Body of pancreas (tissue), 4 donors: ENCODE measurements around the gene PROCR. TPM values are rescaled to one million over a fixed set of nuclear protein-coding genes. Genes with fewer than 3 reads are reported as not detected.

Experiments
- ATAC-seq: fragments of 150-250 bp; one replicate; pipeline ENCODE4 v1.9.1; 2016
- DNase-seq, 4 donors: peaks; one replicate each; pipeline ENCODE4 v3.0.0-alpha.2; 2019
- H3K27ac ChIP-seq, 4 donors: fragments of 200-600 bp; sonication (generic); 1 replicate in 3 of 4; 2 replicates in 1 of 4; pipeline versions ENCODE4 v1.5.1 to v1.6.1; 2016 to 2019; ENCODE audit warnings: mild to moderate bottlenecking in 1 of 4, mixed read lengths in 1 of 4, moderate library complexity in 1 of 4
- H3K27me3 ChIP-seq, 2 donors: fragments of 200-600 bp; sonication (generic); one replicate each; pipeline ENCODE4 v1.6.0; 2016; ENCODE audit warnings: mild to moderate bottlenecking in 1 of 2
- H3K36me3 ChIP-seq, 2 donors: fragments of 200-600 bp; sonication (generic); replicated peaks in 1 of 2; 2 replicates each; pipeline ENCODE4 v1.5.1; 2016; ENCODE audit warnings: low read depth in 2 of 2; ENCODE audit not compliant: insufficient read depth in 1 of 2
- H3K4me1 ChIP-seq: fragments of 200-600 bp; sonication (generic); one replicate; pipeline ENCODE4 v1.6.0; 2016
- H3K4me3 ChIP-seq, 2 donors: fragments of 200-600 bp; sonication (generic); 1 replicate in 1 of 2; 2 replicates in 1 of 2; pipeline ENCODE4 v1.5.1; 2016 to 2019
- H3K9me3 ChIP-seq, 3 donors: fragments of 200-600 bp; sonication (generic); 1 replicate in 2 of 3; 2 replicates in 1 of 3; pipeline ENCODE4 v1.5.1; 2016
- CTCF ChIP-seq, 7 experiments: fragments of 450-650 bp in 4 of 7; fragments of 200-600 bp in 3 of 7; sonication (generic) in 3 of 7; IDR thresholded peaks; one replicate each; pipeline ENCODE4 v1.5.1; 2016 to 2019; ENCODE audit warnings: antibody characterized with exemption in 7 of 7
- POLR2A ChIP-seq, 3 donors: fragments of 450-650 bp; IDR thresholded peaks; one replicate each; pipeline ENCODE4 v1.6.1; 2016; ENCODE audit warnings: antibody characterized with exemption in 3 of 3, mild to moderate bottlenecking in 2 of 3
- WGBS, 2 donors: methylation state at CpG; one replicate each; pipeline ENCODE4 v1.1.5; 2017; 5-methylcytosine and 5-hydroxymethylcytosine counted together
- intact Hi-C: fragments of 100-400 bp; cut with DNase I; formaldehyde crosslinking; loops from one replicate; pipeline ENCODE4 v1.15.1; 2023
- small RNA-seq: library from RNA; depleted of rRNA; stranded (forward); fragments of <200 nt; gene quantifications from one replicate; pipeline ENCODE3, GENCODE V24; 2016
- total RNA-seq, 2 donors: library from RNA; depleted of rRNA; stranded (reverse); fragments of >200 nt; gene quantifications; one replicate each; pipeline ENCODE4 v1.1.0, GENCODE V29; 2016

PROCR gene
- total RNA-seq, 2 donors from 2014 or later = 4.0 to 14.8 TPM

GRCh38 chr20:35225319-35226125 is 53.6 kb downstream of the PROCR start:
- DNase-seq (no peak), ATAC-seq (no peak)
- TF ChIP-seq POLR2A (IDR thresholded peaks at IDR 0.05) = no peak
- no peak for TF ChIP-seq CTCF (IDR thresholded peaks at IDR 0.05)
- Histone ChIP-seq H3K9me3 (no peaks in the 10 kb centered on the region), H3K4me3 (no peak overlapping the region), H3K36me3 (no peaks in the 10 kb centered on the region), H3K27ac (no peak overlapping the region), H3K4me1 (peaks cover 10% of the 10 kb centered on the region), H3K27me3 (no peaks in the 10 kb centered on the region)
- 52 to 73% methylated on average over 9 of the region's 9 CpGs for WGBS, 2 donors
- intact Hi-C loops = no loop called here

GRCh38 chr20:35226126-35226883 is 54.4 kb downstream of the PROCR start, which contains the start of gene MMP24:
MMP24 (plus strand) TSS chr20:35226690; CDS start chr20:35226739, 49 bp downstream.
- 5 to 24% methylated on average over 10 to 34 of the region's 70 CpGs for WGBS, 2 donors
- intact Hi-C loops = no loop called here
- DNase-seq (no peak), ATAC-seq (peak; percentile 19)
- Histone ChIP-seq H3K4me3 (no peak within 1 kb of the TSS), H3K27me3 (no peaks in the 10 kb centered on the region), H3K27ac (no peak within 1 kb of the TSS), H3K9me3 (no peaks in the 10 kb centered on the region), H3K4me1 (peaks cover 10% of the 10 kb centered on the region), H3K36me3 (no peaks in the 10 kb centered on the region)
- no peak for TF ChIP-seq CTCF (IDR thresholded peaks at IDR 0.05)
- TF ChIP-seq POLR2A (IDR thresholded peaks at IDR 0.05) = no peak

Small RNAs within 50 kb of the gene (small RNA-seq; reads per million reads assigned to genes)
- gene MT1P3 = not detected
- not detected for gene RNA5SP483

Other genes with a start within 250 kb of the PROCR start
- 10 to 100 TPM; 24.6 to 33.0 TPM for gene GSS, start 216.3 kb upstream of the PROCR start, total RNA-seq
- gene MYH7B, start 216.2 kb upstream of the PROCR start, total RNA-seq = 1 to 10 TPM in 1 of 2 donors, under 1 TPM in 1; 0.52 to 1.3 TPM
- 10 to 100 TPM; 44.1 to 57.4 TPM for gene TRPC4AP, start 79.3 kb upstream of the PROCR start, total RNA-seq
- 10 to 100 TPM; 18.1 to 24.6 TPM for gene EDEM2, start 24.7 kb upstream of the PROCR start, total RNA-seq
- gene MMP24, start 54.6 kb downstream of the PROCR start, total RNA-seq = 1 to 10 TPM; 3.0 to 9.3 TPM
- gene MMP24OS, start 106.0 kb downstream of the PROCR start, total RNA-seq = 10 to 100 TPM; 20.4 to 27.5 TPM
- 10 to 100 TPM; 23.3 to 35.6 TPM for gene EIF6, start 112.7 kb downstream of the PROCR start, total RNA-seq
- gene FAM83C, start 120.4 kb downstream of the PROCR start, total RNA-seq = not detected
- 10 to 100 TPM; 16.1 to 43.2 TPM for gene UQCC1, start 239.9 kb downstream of the PROCR start, total RNA-seq